K562 (cell line): ENCODE measurements around the gene SLAMF6. TPM values are rescaled to one million over a fixed set of nuclear protein-coding genes. Genes with fewer than 3 reads are reported as not detected.

ENCODE experiments used
- ARNT ChIP-seq, 2 experiments: fragments of 450-650 bp; IDR thresholded peaks; 2 replicates each; pipeline ENCODE4 v1.6.1; 2016; ENCODE audit warnings: mild to moderate bottlenecking in 1 of 2
- CEBPG ChIP-seq, 3 experiments: fragments of 200-800 bp in 1 of 3; sonication (Bioruptor generic) in 1 of 3; sonication (generic) in 1 of 3; formaldehyde crosslinking in 1 of 3; IDR thresholded peaks in 2 of 3; conservative IDR thresholded peaks in 1 of 3; 2 replicates each; pipeline versions ENCODE4 v1.6.1 to v1.8.0; 2016 to 2022; ENCODE audit warnings: missing compliant biosample characterization in 2 of 3, missing genetic modification characterization in 2 of 3, mild to moderate bottlenecking in 1 of 3, missing genetic modification reagents in 1 of 3
- CHD4 ChIP-seq: fragments of 200-600 bp; sonication (generic); IDR thresholded peaks from 3 replicates; pipeline ENCODE4 v1.6.1; 2012; ENCODE audit warnings: low read depth, mild to moderate bottlenecking, mixed read lengths, low read length, inconsistent platforms; ENCODE audit not compliant: insufficient read depth, insufficient replicate concordance, poor library complexity, severe bottlenecking
- HMGN3 ChIP-seq: IDR thresholded peaks from 2 replicates; pipeline ENCODE4 v1.6.1; 2011; ENCODE audit warnings: borderline replicate concordance, low read depth, mild to moderate bottlenecking, mixed read lengths, low read length; ENCODE audit not compliant: insufficient read length; ENCODE audit errors: extremely low read depth
- KLF6 ChIP-seq: fragments of 250-450 bp; sonication (Bioruptor Pico); IDR thresholded peaks from 2 replicates; pipeline ENCODE4 v1.4.0; 2020; ENCODE audit warnings: mild to moderate bottlenecking, moderate library complexity, borderline replicate concordance
- NBN ChIP-seq: fragments of 450-650 bp; IDR thresholded peaks from 2 replicates; pipeline ENCODE4 v1.6.1; 2016; ENCODE audit warnings: low read depth, mild to moderate bottlenecking
- RCOR1 ChIP-seq, 2 experiments: IDR thresholded peaks; 2 replicates each; pipeline ENCODE4 v1.6.1; 2012; ENCODE audit warnings: low read depth in 2 of 2, low read length in 2 of 2, borderline replicate concordance in 1 of 2, improper control_type of control experiment in 1 of 2
- SAP30 ChIP-seq: fragments of 200-600 bp; sonication (generic); IDR thresholded peaks from 2 replicates; pipeline ENCODE4 v1.6.1; 2012; ENCODE audit warnings: borderline replicate concordance, low read depth, mild to moderate bottlenecking, moderate library complexity, low read length, control low read depth, inconsistent platforms; ENCODE audit not compliant: insufficient read depth, poor library complexity, severe bottlenecking
- SRF ChIP-seq, 2 experiments: fragments of 250-450, 450-650 bp in 1 of 2; sonication (Bioruptor Pico) in 1 of 2; sonication (generic) in 1 of 2; formaldehyde crosslinking; IDR thresholded peaks; 2 replicates each; pipeline versions ENCODE4 v1.5.0 to v1.5.1; 2020 to 2022; ENCODE audit warnings: mild to moderate bottlenecking in 1 of 2, missing genetic modification reagents in 1 of 2
- ZC3H8 ChIP-seq: fragments of 450-650 bp; IDR thresholded peaks from 2 replicates; pipeline ENCODE4 v1.6.1; 2017
- ZNF121 ChIP-seq: sonication (generic); formaldehyde crosslinking; conservative IDR thresholded peaks from 2 replicates; pipeline ENCODE4 v1.8.0; 2022; ENCODE audit warnings: missing genetic modification reagents
- polyA plus RNA-seq, 8 experiments: library from polyadenylated mRNA; depleted of rRNA in 4 of 8; stranded (reverse) in 5 of 8; unstranded in 3 of 8; fragments of >200 nt; fragmentation: Nextera tagmentation in 2 of 8; fragmentation: Illumina TruSeq in 1 of 8; extraction: Ambion mirVana in 2 of 8; extraction: Trizol in 1 of 8; gene quantifications; 2 replicates each; pipeline versions ENCODE4 v1.2.1 to v1.2.3, GENCODE V29; 2011 to 2014; ENCODE audit warnings: inconsistent platforms in 1 of 8, missing spikeins in 1 of 8
- total RNA-seq, 7 experiments: library from RNA; depleted of rRNA in 6 of 7; stranded (reverse); fragments of >200 nt in 6 of 7; fragmentation: Illumina TruSeq in 2 of 7; extraction: Trizol in 2 of 7; gene quantifications; 2 replicates each; pipeline versions ENCODE4 v1.2.1 to v1.2.3, GENCODE V29; 2011 to 2021; ENCODE audit warnings: low replicate concordance in 1 of 7
- TF ChIP-seq, protein P1 (sequence below): fragments of 250-450 bp; sonication (Bioruptor Pico); IDR thresholded peaks from 2 replicates; pipeline ENCODE4 v1.8.0; 2022; ENCODE audit warnings: inconsistent platforms
- TF ChIP-seq, protein P2 (sequence below): sonication (generic); formaldehyde crosslinking; IDR thresholded peaks from 2 replicates; pipeline ENCODE4 v1.8.0; 2023; ENCODE audit warnings: mild to moderate bottlenecking, missing genetic modification reagents
- TF ChIP-seq, protein P3 (sequence below): sonication (generic); formaldehyde crosslinking; IDR thresholded peaks from 2 replicates; pipeline ENCODE4 v1.8.0; 2022; ENCODE audit warnings: missing genetic modification reagents, mild to moderate bottlenecking, borderline replicate concordance
- TF ChIP-seq, protein P4 (sequence below): sonication (generic); formaldehyde crosslinking; IDR thresholded peaks from 2 replicates; pipeline ENCODE4 v1.8.0; 2022; ENCODE audit warnings: missing genetic modification reagents, mild to moderate bottlenecking, borderline replicate concordance
- TF ChIP-seq, protein P5 (sequence below), 2 experiments: fragments of 250-450 bp in 1 of 2; fragments of 450-650 bp in 1 of 2; sonication (Bioruptor Pico) in 1 of 2; IDR thresholded peaks; 2 replicates each; pipeline versions ENCODE4 v1.6.1 to v1.8.0; 2016 to 2021; ENCODE audit warnings: mild to moderate bottlenecking in 2 of 2, moderate library complexity in 2 of 2, missing compliant biosample characterization in 1 of 2, missing genetic modification characterization in 1 of 2

SLAMF6 gene
- total and polyA plus RNA-seq, 9 of the 15 experiments (the other 6 are each of a cell fraction or from before 2014, with no cell fraction given) = 0.56 to 4.8 (median 1.1) TPM

DNA sequence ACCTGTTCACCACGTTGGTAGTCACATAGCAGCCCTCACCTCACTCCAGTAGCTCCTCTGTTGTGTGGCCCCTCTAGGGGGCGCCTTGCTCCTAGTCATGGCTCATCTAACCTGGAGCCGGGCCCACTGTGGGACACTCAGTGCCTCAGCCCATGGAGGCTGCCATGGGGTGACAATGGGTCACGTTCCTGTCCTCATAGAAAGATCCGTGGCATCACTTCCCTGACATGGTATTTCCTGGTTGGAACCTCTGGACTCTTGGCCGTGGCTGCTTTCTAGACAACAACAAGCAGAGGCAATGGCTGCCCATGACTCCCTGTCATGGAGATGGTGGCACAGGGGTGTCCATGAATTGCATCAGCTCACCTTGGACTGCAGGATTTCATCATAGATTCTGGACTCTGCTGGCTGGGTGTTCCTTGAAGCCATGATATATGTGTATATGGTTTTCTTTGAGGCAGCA is 27.5 kb upstream of the SLAMF6 start (continued):
- TF ChIP-seq, protein P1, sequence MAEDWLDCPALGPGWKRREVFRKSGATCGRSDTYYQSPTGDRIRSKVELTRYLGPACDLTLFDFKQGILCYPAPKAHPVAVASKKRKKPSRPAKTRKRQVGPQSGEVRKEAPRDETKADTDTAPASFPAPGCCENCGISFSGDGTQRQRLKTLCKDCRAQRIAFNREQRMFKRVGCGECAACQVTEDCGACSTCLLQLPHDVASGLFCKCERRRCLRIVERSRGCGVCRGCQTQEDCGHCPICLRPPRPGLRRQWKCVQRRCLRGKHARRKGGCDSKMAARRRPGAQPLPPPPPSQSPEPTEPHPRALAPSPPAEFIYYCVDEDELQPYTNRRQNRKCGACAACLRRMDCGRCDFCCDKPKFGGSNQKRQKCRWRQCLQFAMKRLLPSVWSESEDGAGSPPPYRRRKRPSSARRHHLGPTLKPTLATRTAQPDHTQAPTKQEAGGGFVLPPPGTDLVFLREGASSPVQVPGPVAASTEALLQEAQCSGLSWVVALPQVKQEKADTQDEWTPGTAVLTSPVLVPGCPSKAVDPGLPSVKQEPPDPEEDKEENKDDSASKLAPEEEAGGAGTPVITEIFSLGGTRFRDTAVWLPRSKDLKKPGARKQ (CRISPR knock-in tag) = no peak
- no peak for TF ChIP-seq SAP30
- TF ChIP-seq HMGN3 = no peak
- no peak for TF ChIP-seq ARNT (IDR thresholded peaks at IDR 0.05)
- TF ChIP-seq, protein P2, sequence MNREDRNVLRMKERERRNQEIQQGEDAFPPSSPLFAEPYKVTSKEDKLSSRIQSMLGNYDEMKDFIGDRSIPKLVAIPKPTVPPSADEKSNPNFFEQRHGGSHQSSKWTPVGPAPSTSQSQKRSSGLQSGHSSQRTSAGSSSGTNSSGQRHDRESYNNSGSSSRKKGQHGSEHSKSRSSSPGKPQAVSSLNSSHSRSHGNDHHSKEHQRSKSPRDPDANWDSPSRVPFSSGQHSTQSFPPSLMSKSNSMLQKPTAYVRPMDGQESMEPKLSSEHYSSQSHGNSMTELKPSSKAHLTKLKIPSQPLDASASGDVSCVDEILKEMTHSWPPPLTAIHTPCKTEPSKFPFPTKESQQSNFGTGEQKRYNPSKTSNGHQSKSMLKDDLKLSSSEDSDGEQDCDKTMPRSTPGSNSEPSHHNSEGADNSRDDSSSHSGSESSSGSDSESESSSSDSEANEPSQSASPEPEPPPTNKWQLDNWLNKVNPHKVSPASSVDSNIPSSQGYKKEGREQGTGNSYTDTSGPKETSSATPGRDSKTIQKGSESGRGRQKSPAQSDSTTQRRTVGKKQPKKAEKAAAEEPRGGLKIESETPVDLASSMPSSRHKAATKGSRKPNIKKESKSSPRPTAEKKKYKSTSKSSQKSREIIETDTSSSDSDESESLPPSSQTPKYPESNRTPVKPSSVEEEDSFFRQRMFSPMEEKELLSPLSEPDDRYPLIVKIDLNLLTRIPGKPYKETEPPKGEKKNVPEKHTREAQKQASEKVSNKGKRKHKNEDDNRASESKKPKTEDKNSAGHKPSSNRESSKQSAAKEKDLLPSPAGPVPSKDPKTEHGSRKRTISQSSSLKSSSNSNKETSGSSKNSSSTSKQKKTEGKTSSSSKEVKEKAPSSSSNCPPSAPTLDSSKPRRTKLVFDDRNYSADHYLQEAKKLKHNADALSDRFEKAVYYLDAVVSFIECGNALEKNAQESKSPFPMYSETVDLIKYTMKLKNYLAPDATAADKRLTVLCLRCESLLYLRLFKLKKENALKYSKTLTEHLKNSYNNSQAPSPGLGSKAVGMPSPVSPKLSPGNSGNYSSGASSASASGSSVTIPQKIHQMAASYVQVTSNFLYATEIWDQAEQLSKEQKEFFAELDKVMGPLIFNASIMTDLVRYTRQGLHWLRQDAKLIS = no peak
- no peak for TF ChIP-seq CHD4
- TF ChIP-seq, protein P3, sequence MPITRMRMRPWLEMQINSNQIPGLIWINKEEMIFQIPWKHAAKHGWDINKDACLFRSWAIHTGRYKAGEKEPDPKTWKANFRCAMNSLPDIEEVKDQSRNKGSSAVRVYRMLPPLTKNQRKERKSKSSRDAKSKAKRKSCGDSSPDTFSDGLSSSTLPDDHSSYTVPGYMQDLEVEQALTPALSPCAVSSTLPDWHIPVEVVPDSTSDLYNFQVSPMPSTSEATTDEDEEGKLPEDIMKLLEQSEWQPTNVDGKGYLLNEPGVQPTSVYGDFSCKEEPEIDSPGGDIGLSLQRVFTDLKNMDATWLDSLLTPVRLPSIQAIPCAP (CRISPR knock-in tag) = no peak
- TF ChIP-seq, protein P4, sequence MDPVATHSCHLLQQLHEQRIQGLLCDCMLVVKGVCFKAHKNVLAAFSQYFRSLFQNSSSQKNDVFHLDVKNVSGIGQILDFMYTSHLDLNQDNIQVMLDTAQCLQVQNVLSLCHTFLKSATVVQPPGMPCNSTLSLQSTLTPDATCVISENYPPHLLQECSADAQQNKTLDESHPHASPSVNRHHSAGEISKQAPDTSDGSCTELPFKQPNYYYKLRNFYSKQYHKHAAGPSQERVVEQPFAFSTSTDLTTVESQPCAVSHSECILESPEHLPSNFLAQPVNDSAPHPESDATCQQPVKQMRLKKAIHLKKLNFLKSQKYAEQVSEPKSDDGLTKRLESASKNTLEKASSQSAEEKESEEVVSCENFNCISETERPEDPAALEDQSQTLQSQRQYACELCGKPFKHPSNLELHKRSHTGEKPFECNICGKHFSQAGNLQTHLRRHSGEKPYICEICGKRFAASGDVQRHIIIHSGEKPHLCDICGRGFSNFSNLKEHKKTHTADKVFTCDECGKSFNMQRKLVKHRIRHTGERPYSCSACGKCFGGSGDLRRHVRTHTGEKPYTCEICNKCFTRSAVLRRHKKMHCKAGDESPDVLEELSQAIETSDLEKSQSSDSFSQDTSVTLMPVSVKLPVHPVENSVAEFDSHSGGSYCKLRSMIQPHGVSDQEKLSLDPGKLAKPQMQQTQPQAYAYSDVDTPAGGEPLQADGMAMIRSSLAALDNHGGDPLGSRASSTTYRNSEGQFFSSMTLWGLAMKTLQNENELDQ = no peak
- TF ChIP-seq, protein P5, sequence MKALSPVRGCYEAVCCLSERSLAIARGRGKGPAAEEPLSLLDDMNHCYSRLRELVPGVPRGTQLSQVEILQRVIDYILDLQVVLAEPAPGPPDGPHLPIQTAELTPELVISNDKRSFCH (CRISPR knock-in tag; IDR thresholded peaks at IDR 0.05) = no peak
- TF ChIP-seq, protein P5 (tag; IDR thresholded peaks at IDR 0.05) = peak; percentile 55; the same call in 1 of the 2 replicates
- TF ChIP-seq ZNF121 (CRISPR knock-in tag) = no peak
- no peak for TF ChIP-seq RCOR1 (IDR thresholded peaks at IDR 0.05; ENCODE audit: borderline replicate concordance in 1 of 2, low read depth in 2 of 2, low read length in 2 of 2)
- peak; percentile 91 for TF ChIP-seq CEBPG (CRISPR knock-in tag; IDR thresholded peaks at IDR 0.05)
- TF ChIP-seq CEBPG (tag; conservative IDR thresholded peaks at IDR 0.05 in 1 of 2, IDR thresholded peaks at IDR 0.05 in 1 of 2) = peak; percentile 92 to 99
- TF ChIP-seq NBN = no peak
- no peak for TF ChIP-seq SRF (CRISPR knock-in tag; IDR thresholded peaks at IDR 0.05)
- TF ChIP-seq KLF6 (CRISPR knock-in tag) = peak; percentile 82; the same call in 1 of the 2 replicates
- TF ChIP-seq ZC3H8 = no peak
